WTC11 (cell line): ENCODE results near the gene PRKCE. TPM values are rescaled to one million over a fixed set of nuclear protein-coding genes. Genes with fewer than 3 reads are reported as not detected.

Experiments used
- ATAC-seq: fragments of 200-7000 bp; cut with Tn5 transposase; 2 replicates; pipeline ENCODE4 v1.10.0; 2021; ENCODE audit warnings: mild to moderate bottlenecking, moderate library complexity
- CTCF ChIA-PET: fragments of 300-600 bp; sonication (Branson Sonifier 250); formaldehyde crosslinking; loops from one replicate; lab custom pipeline; 2021; ENCODE audit warnings: antibody characterized with exemption; lab: Charles Lee
- POLR2A ChIA-PET: fragments of 350-600 bp; sonication (Branson Sonifier 250); formaldehyde crosslinking; loops from one replicate; lab custom pipeline; 2021; ENCODE audit warnings: antibody characterized with exemption; lab: Charles Lee
- DNase-seq: peaks from one replicate; pipeline ENCODE4 v3.0.0; 2021; ENCODE audit warnings: low spot score
- H3K27ac Mint-ChIP-seq: 2 replicates; pipeline ENCODE4 v1.8.0; 2021; ENCODE audit warnings: mixed read lengths
- H3K27me3 Mint-ChIP-seq: 2 replicates; pipeline ENCODE4 v1.8.0; 2021; ENCODE audit warnings: low read depth, mild to moderate bottlenecking, moderate library complexity, mixed read lengths
- H3K36me3 Mint-ChIP-seq: 2 replicates; pipeline ENCODE4 v1.8.0; 2021; ENCODE audit warnings: mixed read lengths
- H3K4me1 Mint-ChIP-seq: 2 replicates; pipeline ENCODE4 v1.8.0; 2022; ENCODE audit warnings: mixed read lengths
- H3K4me3 Mint-ChIP-seq: 2 replicates; pipeline ENCODE4 v1.8.0; 2021; ENCODE audit warnings: mild to moderate bottlenecking, moderate library complexity, mixed read lengths
- H3K9me3 Mint-ChIP-seq: 2 replicates; pipeline ENCODE4 v1.8.0; 2021; ENCODE audit warnings: mixed read lengths
- E2F1 ChIP-seq: sonication (generic); formaldehyde crosslinking; IDR thresholded peaks from 2 replicates; pipeline ENCODE4 v1.8.0; 2022; ENCODE audit warnings: mild to moderate bottlenecking, missing genetic modification reagents
- ERG ChIP-seq: fragments of 250-450 bp; sonication (Bioruptor Pico); IDR thresholded peaks from 2 replicates; pipeline ENCODE4 v1.8.0; 2021; ENCODE audit warnings: mild to moderate bottlenecking
- GABPB1 ChIP-seq: sonication (generic); formaldehyde crosslinking; IDR thresholded peaks from 2 replicates; pipeline ENCODE4 v1.8.1; 2023; ENCODE audit warnings: mild to moderate bottlenecking, missing genetic modification reagents
- PRDM15 ChIP-seq: sonication (generic); formaldehyde crosslinking; IDR thresholded peaks from 2 replicates; pipeline ENCODE4 v1.8.0; 2022; ENCODE audit warnings: missing genetic modification reagents
- STAT6 ChIP-seq: sonication (generic); formaldehyde crosslinking; conservative IDR thresholded peaks from 2 replicates; pipeline ENCODE4 v1.8.1; 2023; ENCODE audit warnings: mild to moderate bottlenecking, low read depth, missing genetic modification reagents, moderate library complexity
- TEAD1 ChIP-seq: sonication (generic); formaldehyde crosslinking; IDR thresholded peaks from 2 replicates; pipeline ENCODE4 v1.8.0; 2022; ENCODE audit warnings: mild to moderate bottlenecking, missing genetic modification reagents
- ZNF396 ChIP-seq: fragments of 250-450 bp; sonication (Bioruptor Pico); IDR thresholded peaks from 2 replicates; pipeline ENCODE4 v1.8.0; 2021; ENCODE audit warnings: mild to moderate bottlenecking, moderate library complexity, borderline replicate concordance
- total RNA-seq: library from RNA; stranded (reverse); gene quantifications from 3 replicates; pipeline ENCODE4 v1.2.3, GENCODE V29; 2021
- TF ChIP-seq, protein P1 (sequence below): fragments of 250-450 bp; sonication (Bioruptor Pico); IDR thresholded peaks from 2 replicates; pipeline ENCODE4 v1.9.0; 2021; ENCODE audit warnings: mild to moderate bottlenecking
- TF ChIP-seq, protein P2 (sequence below): sonication (generic); formaldehyde crosslinking; IDR thresholded peaks from 2 replicates; pipeline ENCODE4 v1.8.1; 2023; ENCODE audit warnings: mild to moderate bottlenecking, moderate library complexity, missing genetic modification reagents

PRKCE gene
- total RNA-seq, 1 experiment from 2014 or later, result 5.8 TPM

- no peak for TF ChIP-seq PRDM15 (CRISPR knock-in tag)
- TF ChIP-seq E2F1 (CRISPR knock-in tag), result no peak
- TF ChIP-seq ERG (CRISPR knock-in tag), result no peak
- TF ChIP-seq TEAD1 (CRISPR knock-in tag), result no peak
- TF ChIP-seq ZNF396 (CRISPR knock-in tag), result no peak
- no peak for TF ChIP-seq STAT6
- TF ChIP-seq, protein P1, sequence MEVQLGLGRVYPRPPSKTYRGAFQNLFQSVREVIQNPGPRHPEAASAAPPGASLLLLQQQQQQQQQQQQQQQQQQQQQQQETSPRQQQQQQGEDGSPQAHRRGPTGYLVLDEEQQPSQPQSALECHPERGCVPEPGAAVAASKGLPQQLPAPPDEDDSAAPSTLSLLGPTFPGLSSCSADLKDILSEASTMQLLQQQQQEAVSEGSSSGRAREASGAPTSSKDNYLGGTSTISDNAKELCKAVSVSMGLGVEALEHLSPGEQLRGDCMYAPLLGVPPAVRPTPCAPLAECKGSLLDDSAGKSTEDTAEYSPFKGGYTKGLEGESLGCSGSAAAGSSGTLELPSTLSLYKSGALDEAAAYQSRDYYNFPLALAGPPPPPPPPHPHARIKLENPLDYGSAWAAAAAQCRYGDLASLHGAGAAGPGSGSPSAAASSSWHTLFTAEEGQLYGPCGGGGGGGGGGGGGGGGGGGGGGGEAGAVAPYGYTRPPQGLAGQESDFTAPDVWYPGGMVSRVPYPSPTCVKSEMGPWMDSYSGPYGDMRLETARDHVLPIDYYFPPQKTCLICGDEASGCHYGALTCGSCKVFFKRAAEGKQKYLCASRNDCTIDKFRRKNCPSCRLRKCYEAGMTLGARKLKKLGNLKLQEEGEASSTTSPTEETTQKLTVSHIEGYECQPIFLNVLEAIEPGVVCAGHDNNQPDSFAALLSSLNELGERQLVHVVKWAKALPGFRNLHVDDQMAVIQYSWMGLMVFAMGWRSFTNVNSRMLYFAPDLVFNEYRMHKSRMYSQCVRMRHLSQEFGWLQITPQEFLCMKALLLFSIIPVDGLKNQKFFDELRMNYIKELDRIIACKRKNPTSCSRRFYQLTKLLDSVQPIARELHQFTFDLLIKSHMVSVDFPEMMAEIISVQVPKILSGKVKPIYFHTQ (CRISPR knock-in tag), result no peak
These were observed 380.8 kb downstream of the PRKCE start (continued) for GRCh38 chr2:46032161-46032813.

GRCh38 chr2:46032996-46033395, 381.5 kb downstream of the PRKCE start:
- ATAC-seq (no peak), DNase-seq (no peak)
- POLR2A ChIA-PET, result no interaction called here
- H3K4me3 Mint-ChIP-seq, result no peak overlapping the region
- H3K36me3 Mint-ChIP-seq, result no peaks in the 10 kb centered on the region
- H3K27me3 Mint-ChIP-seq, result no peaks in the 10 kb centered on the region
- CTCF ChIA-PET, result interaction anchor here (0.5 kb wide), 1 partner anchor 41 kb away, joined by 4 read pairs; no protein-coding TSS in a partner anchor
- H3K9me3 Mint-ChIP-seq, result peaks cover 14% of the 10 kb centered on the region
- TF ChIP-seq GABPB1 (CRISPR knock-in tag), result peak; percentile 82; the same call in 1 of the 2 replicates
- TF ChIP-seq, protein P2, sequence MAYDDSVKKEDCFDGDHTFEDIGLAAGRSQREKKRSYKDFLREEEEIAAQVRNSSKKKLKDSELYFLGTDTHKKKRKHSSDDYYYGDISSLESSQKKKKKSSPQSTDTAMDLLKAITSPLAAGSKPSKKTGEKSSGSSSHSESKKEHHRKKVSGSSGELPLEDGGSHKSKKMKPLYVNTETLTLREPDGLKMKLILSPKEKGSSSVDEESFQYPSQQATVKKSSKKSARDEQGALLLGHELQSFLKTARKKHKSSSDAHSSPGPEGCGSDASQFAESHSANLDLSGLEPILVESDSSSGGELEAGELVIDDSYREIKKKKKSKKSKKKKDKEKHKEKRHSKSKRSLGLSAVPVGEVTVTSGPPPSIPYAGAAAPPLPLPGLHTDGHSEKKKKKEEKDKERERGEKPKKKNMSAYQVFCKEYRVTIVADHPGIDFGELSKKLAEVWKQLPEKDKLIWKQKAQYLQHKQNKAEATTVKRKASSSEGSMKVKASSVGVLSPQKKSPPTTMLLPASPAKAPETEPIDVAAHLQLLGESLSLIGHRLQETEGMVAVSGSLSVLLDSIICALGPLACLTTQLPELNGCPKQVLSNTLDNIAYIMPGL (CRISPR knock-in tag), result no peak
- H3K27ac Mint-ChIP-seq, result no peak overlapping the region
- H3K4me1 Mint-ChIP-seq, result peaks cover 25% of the 10 kb centered on the region
